GM18867 (cell line): ENCODE measurements around the gene LAMA3.

Source experiments
- ATAC-seq: cut with Tn5 transposase; IDR thresholded peaks from one replicate; pipeline ENCODE4 v1.9.1; 2021; ENCODE audit warnings: mild to moderate bottlenecking, moderate library complexity; ENCODE audit not compliant: unreplicated experiment

Gene LAMA3

DNA sequence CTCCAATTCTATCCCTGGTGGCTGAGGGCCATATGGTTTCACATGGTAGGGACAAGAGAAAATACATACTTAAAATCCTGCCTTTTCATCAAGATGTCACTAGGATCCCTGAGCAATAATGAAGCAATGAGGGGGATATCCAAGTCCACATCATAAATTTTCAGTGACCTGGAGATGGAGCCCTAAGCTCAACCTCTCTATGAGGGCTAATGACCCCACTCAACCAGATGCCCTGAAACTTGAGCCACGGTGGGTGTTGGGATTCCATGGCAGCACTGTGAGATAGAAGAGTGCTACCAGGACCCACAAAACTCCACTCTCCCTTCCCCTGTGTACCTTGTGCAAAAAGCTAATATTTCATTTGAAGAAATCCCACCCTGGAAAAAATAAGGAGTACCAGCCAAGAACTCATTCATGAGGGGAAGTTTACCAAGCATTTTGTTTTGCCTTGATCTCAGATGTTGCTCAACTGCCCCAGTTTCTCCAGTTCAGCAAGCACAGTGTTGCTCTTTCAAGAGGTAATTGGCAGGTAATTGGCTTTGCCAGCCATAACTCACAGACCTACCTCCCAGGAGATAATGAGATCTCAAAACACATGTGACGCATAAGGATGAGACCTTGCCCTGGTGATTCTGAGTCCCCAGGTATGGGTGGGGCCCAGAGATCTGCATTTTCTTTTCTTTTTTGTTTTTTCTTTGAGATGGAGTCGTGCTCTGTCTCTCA lies 274.4 kb downstream of the LAMA3 start:
- no peak for ATAC-seq

DNA sequence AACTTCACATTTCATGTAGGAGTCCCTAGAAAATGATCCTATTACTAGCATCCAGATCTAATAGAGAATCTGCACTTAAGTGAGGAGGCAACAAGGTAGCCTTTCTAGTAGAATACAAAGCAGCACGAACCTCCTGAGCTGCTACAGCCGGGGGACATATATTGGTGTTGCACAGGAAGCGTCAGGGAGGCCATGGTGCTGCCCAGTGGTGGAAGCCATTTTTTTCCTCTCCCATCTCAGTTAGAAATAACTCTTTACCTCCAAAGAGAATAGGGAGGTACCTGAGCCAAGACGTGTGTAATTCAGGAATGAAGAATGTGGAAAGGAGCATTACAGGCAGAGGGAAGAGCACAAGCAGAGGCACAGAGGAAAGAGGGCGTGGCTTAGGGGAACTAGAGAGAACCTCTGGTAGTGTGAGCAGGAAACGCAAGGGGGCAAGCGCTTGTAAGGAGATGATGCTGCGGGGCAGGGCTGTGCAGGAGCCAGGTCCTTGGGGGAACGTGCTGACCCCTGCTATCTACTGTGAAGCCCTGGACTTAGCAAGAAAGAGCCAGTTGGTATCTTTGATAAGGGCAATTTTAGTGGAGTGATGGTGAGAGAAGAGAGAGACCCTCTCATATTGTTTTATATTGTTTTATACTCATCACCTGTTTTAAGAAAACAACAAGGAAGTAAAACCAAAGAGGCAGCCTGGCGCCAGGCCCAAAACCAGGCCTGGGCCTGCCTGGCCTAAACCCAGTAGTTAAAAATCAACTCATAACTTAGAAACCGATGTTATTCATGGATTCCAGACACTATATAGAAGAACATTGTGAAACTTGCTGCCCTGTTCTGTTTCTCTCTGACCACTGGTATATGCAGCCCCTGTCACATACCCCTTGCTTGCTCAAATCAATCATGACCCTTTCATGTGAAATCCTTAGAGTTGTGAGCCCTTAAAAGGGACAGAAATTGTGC lies 275.3 kb downstream of the LAMA3 start:
- ATAC-seq: no peak

DNA sequence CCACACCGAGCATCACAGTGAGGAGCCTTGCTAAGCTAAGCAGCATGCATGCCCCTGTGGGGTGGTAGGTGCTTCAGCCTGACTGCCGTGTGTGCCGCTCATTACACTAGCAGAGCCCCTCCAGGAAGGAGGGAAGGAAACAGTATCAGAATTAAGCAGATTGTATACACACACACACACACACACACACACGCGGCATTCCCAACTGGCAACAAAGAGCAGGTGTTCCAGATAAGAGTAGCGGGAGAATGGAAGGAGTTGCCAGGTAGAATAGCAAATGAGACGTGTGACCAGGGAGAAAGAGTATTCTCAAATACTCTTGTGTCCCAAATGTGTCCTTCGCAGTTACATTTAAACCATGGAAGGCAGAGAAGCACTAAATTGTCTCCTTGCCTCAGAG lies 277.7 kb downstream of the LAMA3 start:
- ATAC-seq: no peak

DNA sequence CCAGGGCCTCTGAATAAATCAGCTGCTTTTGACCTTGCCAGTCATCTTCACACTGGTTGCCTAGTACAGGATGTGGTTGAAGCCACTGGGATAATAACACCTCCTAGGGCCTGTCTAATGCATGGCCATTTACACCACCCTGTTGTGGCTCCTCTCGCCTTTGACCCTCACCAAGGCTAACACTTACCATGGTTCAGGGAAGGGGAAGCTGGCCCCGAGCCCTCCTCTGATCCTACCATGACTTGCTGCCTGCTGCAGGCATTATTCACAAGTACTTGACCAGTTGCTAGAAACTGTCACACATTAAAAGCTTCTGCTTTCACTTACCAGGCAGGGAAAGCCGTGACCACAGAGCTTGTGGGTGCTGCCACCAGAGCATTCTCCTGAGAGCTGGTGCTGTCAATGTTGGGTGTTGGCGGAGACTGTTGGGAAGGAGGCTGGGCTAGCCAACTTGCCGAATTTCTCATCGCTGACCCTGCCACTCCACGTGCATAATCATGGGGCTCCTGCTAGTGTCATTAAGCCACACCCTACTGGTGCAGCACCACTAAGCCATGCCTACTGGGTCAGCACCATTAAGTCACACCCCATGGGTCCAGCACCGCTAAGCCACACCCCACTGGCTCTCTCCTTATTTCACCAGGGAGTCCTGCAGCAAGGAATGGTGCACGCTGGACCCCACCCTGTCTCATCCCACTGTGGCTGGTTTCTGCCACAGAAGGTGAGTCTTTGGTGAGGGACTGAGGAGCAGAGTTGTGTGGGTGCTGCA lies 278.3 kb downstream of the LAMA3 start:
- peak; percentile 81 for ATAC-seq

DNA sequence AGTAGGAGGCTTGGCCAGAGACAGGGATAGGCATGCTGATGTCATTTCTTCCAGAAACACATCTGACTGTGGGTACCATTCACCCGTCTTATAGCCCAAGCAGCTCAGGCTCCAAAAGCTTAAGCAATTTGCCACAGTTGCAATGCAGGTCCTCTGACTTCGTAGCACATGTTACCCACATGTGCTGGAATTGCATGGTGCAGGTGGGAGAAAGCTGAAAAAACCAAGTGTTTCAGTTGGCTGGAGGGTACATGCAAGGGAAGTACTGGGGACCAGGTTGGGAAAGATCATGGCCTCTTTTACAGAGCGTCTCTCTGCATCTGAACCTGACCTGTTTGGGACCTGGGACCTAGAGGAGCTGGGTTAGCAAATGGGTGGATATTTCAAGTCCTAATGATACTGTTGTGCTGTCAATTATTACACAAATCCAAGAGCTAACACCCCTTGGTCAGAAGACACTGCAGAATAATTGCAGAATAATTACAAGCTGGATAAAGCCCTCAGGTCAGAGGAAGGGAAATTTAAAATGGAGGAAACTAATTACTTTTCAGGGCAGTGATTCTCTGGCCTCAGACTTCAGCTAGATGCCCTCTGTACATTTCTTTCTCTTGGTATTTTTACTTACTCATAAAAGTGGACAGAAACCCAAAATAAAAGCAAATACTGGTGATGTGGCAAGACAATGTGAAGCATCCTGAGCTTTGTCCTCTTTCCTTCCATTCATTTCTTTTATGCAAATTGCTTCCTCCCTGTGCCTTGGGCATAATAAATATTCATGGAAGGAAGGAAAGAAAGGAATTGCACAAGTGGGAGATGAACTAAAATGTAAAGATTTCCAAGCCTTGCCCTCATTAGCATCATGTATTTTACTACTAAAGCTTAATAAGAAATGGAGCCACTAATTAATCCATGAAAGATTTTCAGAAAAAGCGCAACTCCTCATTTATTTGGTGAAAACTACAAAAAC lies 279.7 kb downstream of the LAMA3 start:
- no peak for ATAC-seq

DNA sequence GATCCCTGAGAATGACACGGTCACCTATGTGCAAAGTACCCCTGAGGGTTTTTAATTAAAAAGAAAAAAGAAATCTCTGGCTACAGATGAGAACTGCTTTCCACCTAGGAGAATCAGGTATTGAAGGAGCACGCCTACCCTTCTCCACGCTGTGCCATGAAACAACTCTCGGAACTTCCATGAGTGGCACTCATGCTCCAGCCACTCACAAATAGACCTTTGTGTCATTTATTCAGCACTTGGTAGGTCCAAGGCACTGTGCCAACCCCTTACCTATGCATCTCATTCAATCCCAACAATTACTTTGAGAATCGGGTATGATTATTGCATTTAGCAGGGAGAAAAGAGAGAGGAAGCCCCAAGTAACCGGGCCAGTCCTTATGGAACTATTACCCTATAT lies 280.4 kb downstream of the LAMA3 start:
- ATAC-seq: no peak

DNA sequence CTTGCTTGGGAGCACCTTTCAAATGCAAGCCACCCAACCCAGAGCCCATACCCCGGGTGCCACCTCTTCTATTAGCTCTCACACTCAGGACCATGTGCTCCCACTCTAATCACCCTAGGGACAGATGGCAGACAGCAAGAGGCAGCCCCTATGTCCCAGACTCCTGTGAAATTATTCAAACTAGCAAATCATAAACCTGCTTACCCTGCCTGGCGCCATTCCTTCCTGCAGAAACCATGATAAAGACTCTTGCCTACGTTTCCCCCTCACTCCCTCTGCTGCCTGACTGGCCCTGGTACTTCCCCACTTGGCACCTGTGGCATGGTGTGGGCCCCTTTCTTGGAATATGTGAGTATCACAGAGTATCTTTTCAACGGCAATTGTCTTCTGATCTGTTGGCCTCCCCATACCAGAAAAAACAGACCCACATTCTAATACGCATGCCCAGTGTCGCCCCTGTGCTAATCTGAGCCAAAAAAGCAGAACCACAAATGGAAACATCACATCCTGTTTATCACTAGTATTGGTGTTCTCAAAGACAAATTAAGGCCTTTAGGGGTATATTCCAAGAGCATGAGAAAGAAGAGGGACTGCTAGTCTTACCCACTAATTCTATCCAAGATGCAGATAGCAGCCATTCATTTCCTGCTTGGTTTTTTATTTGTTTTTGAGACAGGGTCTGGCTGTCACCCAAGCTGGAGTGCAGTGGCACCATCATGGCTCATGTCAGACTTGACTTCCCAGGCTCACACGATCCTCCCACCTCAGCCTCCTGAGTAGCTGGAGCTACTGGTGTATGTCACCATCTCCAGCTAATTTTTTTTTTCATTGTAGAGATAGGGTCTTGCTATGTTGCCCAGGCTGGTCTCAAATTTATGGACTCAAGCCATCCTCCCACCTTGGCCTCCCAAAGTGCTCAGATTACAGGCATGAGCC lies 281.2 kb downstream of the LAMA3 start:
- no peak for ATAC-seq

DNA sequence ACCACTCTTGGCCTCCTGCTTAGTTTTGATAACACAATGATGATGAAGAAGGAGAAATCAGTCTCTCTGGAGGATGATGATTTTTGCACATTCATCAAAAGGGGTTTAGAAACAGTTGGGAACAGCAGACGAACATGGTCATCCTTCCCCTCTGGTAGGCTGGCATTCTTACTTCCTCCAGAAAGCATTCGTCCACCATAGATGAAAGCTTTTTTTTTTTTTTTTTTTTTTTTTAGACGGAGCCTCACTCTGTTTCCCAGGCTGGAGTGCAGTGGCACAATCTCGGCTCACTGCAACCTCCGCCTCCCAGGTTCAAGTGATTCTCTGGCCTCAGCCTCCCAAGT lies 281.8 kb downstream of the LAMA3 start:
- no peak for ATAC-seq

DNA sequence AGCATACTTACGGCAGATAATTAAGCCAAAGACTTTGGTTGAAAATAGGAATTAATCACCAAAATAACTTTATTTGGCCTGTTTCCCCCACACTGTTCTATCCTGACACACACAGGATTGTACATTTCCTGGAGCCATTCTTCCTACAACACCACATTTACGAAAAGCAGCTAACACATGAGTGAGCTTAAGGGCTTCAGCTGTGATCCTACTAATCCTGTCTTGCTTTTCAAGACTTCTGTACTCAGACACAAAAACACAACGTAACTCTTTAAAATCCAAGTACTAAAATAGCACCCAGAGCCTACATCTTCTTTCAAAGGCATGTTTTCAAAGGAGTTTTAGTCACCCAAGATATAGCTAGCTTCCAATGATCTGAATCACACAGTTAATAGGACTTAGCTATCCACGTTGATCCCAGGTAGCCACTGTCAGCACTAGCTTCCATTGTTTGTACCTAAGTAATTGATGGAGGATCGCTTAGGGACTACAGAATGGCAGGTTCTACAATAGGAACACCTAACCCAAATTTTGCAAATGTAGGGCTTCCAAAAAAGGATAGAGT lies 282.5 kb downstream of the LAMA3 start:
- ATAC-seq: no peak

DNA sequence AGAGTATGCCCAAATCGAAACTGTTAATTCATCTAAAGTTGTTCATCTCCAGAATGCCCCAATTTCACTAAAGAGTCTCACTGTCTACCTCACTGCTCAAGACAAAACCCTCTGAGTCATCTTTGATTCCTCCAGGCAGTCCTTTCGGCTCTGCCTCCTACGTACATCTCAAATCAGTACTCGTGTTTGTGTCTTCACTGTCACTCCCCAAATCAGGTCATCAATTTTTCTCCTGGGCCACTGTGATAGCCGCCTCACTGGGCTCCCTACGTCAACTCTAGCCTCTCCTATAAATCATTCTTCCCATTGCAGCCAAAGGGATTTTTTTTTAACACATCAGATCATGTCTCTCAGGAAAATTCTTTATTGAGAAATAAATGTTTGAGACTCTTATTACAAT lies 283.2 kb downstream of the LAMA3 start:
- no peak for ATAC-seq

DNA sequence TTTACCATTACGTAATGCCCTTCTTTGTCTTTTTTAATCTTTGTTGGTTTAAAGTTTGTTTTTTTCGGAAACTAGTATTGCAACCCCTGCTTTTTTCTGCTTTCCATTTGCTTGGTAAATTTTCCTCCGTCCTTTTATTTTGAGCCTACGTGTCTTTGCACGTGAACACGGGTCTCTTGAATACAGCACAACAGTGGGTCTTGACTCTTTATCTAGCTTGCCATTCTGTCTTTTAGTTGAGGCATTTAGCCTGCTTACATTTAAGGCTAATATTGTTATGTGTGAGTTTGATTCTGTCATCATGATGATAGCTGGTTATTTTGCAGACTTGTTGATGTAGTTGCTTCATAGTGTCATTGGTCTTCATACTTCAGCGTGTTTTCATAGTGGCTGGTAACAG lies 287.9 kb downstream of the LAMA3 start:
- no peak for ATAC-seq

DNA sequence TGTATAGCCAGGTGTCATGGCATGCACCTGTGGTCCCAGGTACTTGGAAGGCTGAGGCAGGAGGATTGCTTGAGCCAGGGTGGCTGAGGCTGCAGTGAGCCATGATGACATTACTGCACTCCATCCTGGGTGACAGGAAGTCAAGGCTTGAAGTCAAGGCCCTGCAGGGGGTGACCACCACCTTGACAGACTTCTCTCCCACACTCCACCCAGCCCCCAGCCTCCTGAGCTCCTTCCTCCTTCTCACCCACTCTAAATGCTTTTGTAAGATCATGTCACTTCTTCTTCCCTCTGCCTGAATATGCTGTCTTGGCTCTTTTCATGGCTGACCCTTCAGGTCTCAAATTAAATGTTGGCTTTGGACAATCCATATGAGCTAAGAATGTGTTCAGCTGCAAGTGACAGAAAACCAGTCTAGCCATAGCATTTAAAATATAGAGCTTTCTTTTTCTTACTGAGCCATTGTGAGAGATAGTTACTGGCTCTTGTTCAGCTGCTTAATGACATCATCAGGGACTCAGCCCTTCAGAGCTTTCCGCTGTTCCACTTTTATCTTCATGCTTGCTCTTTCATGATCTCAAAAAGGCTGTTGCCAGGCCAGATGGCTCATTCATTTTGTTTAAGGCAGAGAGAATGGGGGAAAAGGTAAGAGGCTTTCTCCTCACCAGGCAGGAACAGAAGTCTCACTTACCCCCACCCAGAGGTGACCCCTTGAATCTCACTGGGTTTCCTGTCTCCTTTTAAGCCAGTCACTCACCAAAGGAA lies 288.6 kb downstream of the LAMA3 start:
- no peak for ATAC-seq

DNA sequence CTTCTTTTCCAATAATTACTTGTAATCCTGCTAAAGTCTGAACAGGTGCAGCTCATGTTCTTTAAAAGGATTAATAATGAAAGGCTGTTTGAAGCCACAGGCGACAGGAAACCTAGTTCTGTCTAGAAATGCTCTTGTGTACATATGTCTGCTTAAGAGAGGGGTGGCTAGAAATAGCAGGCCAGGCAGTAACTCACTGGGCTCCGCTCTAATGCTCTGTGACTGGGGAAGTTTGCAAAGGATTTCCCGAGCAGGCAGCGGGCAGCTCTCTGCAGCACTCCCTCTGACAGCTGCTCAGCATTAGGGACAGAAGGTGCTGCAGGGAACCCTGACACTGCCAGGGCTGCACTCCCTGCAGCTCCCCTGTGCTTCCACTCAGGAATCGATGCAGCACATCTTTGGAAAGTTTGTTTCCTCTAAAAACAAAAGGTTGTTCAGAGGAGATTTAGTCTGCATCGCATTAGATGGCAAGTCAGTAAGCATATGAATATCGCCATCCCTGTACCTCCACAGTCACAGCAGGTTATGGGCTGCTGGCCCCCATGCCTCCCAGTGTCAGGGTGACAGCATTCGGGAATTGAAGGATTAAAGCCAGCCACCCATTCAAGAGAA lies 292.2 kb downstream of the LAMA3 start:
- peak; percentile 60 for ATAC-seq

DNA sequence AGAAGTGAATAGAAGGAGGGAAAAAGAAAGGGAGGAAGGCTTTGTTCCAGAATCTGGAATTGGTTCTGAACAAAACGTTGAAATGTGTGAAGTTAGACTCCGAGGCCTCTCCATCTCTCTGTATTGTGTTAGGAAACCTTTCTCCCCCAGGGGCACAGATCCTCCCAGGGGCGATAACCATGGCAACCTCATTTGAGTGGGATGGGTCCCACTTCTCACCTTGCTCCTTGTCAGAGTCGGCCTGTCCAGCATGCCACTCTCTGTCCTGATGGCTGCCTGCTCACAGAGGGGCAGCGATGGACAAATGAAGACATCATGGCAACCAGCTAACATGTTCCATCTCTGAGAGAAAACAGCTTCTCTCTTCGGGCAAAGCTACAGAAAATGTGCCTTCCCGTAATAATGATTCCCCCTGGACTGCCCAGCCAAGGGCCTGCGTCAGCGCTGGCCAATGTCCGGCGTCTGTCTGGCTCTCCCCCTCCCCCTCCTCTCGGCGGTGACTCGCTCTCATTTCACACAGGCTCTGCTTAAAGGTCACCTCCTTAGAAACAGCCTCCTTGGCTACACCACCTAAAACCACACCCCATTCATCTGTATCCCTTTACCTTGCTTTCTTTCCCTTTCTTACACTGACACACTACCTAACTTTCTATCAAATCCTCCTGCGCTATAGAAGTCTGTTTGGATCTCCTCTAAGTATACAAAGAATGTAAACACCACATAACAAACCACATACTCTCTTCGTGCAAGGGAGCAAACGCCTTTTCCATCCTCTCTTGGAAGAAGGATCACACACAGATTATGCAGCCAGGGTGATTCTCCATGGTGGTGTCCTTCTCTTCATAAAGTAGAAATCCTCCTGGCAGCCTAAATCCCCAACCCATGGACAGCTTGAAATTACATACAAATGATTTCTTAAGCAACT lies 293.2 kb downstream of the LAMA3 start:
- no peak for ATAC-seq

DNA sequence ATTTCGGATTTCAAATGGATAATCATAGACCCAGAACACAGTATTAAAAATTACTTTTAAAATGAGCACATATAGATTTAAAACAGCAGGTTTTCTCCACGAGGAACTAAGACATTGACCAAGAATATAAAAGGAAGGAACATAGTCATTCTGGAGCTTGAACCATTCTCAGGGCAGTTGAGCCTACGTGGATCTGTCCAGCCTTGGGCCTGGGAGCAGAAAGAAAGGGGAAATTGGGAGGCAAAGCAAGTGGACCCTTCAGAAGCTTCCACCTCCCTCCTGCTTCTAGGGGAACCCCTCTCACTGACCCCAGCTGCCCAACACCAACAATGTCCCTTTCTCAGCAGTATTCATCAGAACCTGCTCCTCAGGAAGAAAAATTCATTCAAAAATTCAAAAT lies 293.9 kb downstream of the LAMA3 start:
- ATAC-seq: no peak

DNA sequence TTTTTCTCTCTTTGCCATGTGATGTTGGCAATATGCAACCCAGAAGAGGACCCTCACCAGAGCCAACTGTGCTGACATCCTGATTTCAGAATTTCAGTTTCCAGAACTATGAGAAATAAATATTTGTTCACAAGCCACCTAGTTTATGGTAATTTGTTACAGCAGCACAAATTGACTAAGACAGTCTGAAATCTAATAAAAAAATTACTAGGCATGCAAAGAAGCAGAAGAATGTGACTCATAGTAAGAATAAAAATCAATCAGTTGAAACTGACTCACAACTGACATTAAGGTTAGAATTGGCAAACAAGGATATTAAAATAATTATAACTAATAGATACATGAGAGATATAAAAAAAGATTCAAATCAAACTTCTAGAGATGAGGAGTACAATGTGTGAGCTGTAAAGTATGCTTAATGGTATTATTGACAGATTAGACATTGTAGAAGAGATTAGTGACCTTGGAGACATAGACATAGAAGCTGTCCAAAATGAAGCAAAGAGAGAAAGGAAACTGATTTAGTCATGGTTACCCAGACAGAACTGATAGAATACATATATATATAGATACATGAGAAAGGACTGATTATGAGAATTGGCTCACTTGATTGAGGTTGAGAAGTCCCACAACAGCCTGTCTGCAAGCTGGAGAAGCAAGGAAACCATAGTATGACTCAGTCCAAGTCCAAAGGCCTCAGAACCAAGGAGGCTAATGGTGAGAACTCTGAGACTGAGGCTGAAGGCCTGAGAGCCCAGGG lies 297.5 kb downstream of the LAMA3 start:
- no peak for ATAC-seq
